ENCODE results near the gene GNAS. TPM values are rescaled to one million over a fixed set of nuclear protein-coding genes. Genes with fewer than 3 reads are reported as not detected.

GNAS gene
- polyA plus RNA-seq, 1 experiment, result 1,537 TPM

DNA sequence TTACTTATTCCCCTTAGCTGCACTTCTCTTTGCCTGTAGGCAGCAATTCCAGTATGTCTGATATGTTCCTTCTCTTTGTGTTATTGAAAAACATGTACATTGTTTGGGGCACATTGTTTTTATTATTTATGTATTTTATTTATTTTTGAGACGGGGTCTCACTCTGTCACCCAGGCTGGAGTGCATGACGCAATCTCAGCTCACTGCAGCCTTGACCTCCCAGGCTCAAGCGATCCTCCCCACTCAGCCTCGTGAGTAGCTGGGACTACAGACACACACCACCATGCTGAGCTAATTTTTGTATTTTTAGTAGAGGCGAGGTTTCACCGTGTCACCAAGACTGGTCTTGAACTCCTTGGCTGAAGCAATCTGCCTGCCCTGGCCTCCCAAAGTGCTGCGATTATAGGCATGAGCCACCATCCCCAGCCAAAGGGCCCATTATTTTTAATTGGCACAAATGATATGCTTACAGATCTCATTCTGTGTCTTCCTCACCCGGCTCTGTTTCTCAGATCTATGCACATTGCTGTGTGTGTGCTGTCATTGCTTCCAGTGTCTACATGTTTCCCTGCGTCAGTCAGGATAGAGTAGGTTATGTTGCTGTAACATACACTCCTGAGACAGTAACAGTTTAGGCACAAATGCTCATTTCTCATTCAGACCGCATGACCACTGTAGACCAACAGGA lies 74.4 kb downstream of the GNAS start:
- no peak for DNase-seq (ENCODE audit: low read depth)
- ChIA-PET CTCF (no interaction called here), POLR2A (no interaction called here)

DNA sequence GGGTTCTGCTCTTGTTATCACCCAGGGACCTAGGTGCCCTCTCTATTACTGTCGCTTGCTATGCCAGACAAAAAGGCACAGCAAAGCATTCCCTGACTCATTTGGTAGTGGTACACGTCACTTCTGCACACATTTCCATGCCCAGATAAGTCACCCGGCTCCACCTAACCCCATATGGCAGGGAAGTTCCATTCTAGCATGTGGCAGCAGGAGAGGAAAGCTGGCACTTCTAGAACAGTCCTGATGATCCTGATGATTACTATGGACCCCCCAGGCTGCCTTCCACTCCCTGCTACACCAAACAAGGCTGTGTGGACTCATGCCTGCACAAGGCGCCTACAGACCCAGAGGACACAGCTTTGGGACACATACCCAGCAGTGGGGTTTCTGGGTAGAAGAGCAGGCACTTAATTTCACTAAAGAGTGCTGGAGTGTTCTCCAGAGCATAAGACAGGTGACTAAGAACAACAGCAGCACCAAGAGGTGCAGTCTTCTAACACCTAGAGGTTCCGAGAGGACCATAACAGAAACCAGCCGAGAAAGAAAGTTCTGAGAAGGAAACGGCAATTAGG lies 75.1 kb downstream of the GNAS start:
- DNase-seq (ENCODE audit: low read depth), result no peak
- no peaks in the 10 kb centered on the region for H3K36me3 ChIP-seq (ENCODE audit: control insufficient read depth, insufficient read depth, low read length)
- no peak overlapping the region for H3K4me3 ChIP-seq (ENCODE audit: low read depth, low read length)
- peaks cover 13% of the 10 kb centered on the region for H3K27me3 ChIP-seq (ENCODE audit: control insufficient read depth, insufficient read depth, low read length)
- CTCF ChIA-PET, result no interaction called here
- TF ChIP-seq, protein P1, sequence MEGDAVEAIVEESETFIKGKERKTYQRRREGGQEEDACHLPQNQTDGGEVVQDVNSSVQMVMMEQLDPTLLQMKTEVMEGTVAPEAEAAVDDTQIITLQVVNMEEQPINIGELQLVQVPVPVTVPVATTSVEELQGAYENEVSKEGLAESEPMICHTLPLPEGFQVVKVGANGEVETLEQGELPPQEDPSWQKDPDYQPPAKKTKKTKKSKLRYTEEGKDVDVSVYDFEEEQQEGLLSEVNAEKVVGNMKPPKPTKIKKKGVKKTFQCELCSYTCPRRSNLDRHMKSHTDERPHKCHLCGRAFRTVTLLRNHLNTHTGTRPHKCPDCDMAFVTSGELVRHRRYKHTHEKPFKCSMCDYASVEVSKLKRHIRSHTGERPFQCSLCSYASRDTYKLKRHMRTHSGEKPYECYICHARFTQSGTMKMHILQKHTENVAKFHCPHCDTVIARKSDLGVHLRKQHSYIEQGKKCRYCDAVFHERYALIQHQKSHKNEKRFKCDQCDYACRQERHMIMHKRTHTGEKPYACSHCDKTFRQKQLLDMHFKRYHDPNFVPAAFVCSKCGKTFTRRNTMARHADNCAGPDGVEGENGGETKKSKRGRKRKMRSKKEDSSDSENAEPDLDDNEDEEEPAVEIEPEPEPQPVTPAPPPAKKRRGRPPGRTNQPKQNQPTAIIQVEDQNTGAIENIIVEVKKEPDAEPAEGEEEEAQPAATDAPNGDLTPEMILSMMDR (IDR thresholded peaks at IDR 0.05; ENCODE audit: insufficient read depth, low read depth, low read length), result no peak
- POLR2A ChIA-PET, result no interaction called here

More for the DNA sequence above, 74.4 kb downstream of the GNAS start:
- H3K4me3 ChIP-seq (ENCODE audit: low read depth, low read length), result no peak overlapping the region
- TF ChIP-seq, protein P1 (IDR thresholded peaks at IDR 0.05; ENCODE audit: insufficient read depth, low read depth, low read length), result no peak
- no peaks in the 10 kb centered on the region for H3K36me3 ChIP-seq (ENCODE audit: control insufficient read depth, insufficient read depth, low read length)
- peaks cover 13% of the 10 kb centered on the region for H3K27me3 ChIP-seq (ENCODE audit: control insufficient read depth, insufficient read depth, low read length)

DNA sequence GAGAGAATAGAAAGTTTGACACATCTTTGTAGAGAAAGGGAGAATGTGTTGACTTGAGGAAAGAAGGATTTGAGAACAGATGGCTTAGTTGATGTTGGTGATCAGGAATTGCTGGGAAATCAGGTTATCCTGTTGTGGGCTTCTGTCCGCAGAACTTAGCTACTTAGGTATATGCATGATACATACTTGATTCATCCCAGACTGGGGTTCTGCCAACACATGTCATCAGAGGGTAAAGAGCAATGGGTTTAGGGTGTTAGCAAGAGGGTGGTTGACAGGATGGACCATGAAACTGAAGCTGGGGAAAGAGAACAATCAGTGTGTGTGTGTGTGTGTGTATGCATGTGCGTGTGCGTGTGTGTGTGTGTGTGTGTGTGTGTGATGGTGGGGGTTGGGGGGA lies 78.0 kb downstream of the GNAS start:
- Histone ChIP-seq H3K27me3 (ENCODE audit: control insufficient read depth, insufficient read depth, low read length) (peaks cover 11% of the 10 kb centered on the region), H3K4me3 (ENCODE audit: low read depth, low read length) (no peak overlapping the region), H3K36me3 (ENCODE audit: control insufficient read depth, insufficient read depth, low read length) (no peaks in the 10 kb centered on the region)
- ChIA-PET CTCF (no interaction called here), POLR2A (no interaction called here)
- no peak for DNase-seq (ENCODE audit: low read depth)
- TF ChIP-seq, protein P1 (IDR thresholded peaks at IDR 0.05; ENCODE audit: insufficient read depth, low read depth, low read length), result no peak

DNA sequence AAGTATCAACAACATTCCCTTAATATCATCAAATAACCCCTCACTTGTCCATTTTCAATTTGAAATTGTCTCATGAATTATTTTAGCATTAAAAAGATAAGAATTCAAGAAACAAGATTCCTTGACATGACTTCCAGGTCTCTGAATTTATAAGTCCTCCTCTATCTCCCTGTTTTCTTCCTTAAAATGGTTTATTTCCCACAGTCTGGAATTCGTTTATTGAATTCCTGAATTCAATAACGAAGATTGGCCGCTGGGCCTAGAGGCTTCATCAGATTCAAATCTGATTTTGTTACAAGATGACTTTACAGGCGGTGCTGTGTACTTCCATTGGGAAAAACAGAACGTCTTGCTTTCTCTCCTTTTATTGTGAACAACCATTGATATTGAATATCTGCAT lies 79.7 kb downstream of the GNAS start:
- Histone ChIP-seq H3K4me3 (ENCODE audit: low read depth, low read length) (no peak overlapping the region), H3K27me3 (ENCODE audit: control insufficient read depth, insufficient read depth, low read length) (peaks cover 11% of the 10 kb centered on the region), H3K36me3 (ENCODE audit: control insufficient read depth, insufficient read depth, low read length) (no peaks in the 10 kb centered on the region)
- CTCF ChIA-PET, result no interaction called here
- DNase-seq (ENCODE audit: low read depth), result no peak
- POLR2A ChIA-PET, result no interaction called here
- TF ChIP-seq, protein P1 (IDR thresholded peaks at IDR 0.05; ENCODE audit: insufficient read depth, low read depth, low read length), result no peak

DNA sequence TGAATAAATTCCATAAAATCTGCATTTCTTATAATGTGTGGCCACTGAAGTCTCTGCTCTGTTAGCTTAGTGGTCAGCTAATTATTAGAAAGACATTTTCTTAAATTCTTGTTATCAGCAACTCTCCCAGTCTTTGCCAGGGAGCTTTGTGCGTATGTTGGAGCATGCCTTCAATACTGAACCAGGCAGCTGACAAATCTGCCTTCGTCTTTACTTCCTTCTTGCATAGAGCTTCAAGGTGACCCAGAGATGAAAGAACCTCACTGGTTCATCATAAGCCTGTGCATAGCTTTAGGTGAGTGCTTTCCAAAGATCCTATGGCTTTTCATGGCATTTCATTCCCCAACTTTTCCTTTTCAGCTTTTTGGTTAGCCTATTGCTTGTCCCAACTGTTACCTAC lies 85.6 kb downstream of the GNAS start:
- CTCF ChIA-PET, result interaction anchor here (1.3 kb wide), 1 partner anchor 68 kb away, joined by 3 read pairs; no protein-coding TSS in a partner anchor
- Histone ChIP-seq H3K4me3 (ENCODE audit: low read depth, low read length) (no peak overlapping the region), H3K27me3 (ENCODE audit: control insufficient read depth, insufficient read depth, low read length) (peaks cover 4% of the 10 kb centered on the region; the same call in 1 of the 2 replicates), H3K36me3 (ENCODE audit: control insufficient read depth, insufficient read depth, low read length) (no peaks in the 10 kb centered on the region)
- TF ChIP-seq, protein P1 (IDR thresholded peaks at IDR 0.05; ENCODE audit: insufficient read depth, low read depth, low read length), result no peak
- no peak for DNase-seq (ENCODE audit: low read depth)
- POLR2A ChIA-PET, result no interaction called here

Measured in BJ (cell line).